HG02938 (cell line): ENCODE measurements around the gene CDH4.

Experiments
- ATAC-seq: cut with Tn5 transposase; IDR thresholded peaks from one replicate; pipeline ENCODE4 v1.9.1; 2021; ENCODE audit warnings: mild to moderate bottlenecking, moderate library complexity; ENCODE audit not compliant: unreplicated experiment

Gene CDH4

DNA sequence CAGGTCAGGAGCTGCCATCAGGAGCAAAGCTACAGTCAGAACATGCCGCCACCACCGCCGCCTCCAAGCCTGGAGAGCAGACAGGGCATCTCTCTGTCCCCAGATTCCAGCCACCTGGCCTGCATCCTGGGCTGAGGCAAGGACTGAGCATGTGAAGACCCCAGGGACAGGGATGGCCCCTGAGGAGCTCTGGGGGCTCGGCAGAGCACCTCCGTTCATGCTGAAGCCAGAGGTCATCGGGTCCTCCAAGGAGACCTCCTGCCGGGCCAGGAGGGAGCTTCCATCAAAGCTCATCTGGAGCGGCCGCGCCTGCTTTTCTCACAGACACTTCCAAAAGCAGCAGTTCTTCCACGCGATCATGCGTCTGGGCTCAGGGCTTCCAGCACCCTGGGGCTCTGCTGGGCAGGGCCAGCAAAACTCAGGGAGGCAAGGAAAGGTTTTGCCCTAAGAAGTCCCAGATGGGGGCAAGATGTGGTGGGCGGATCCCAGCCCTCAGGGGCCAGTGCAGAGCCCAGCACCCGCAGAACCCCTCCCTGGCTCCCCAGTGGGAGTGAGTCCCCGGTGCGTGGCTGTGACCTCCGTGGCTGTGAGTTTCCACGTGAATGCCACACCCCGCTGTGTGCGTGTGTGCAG, 675.2 kb downstream of the CDH4 start:
- no peak for ATAC-seq

DNA sequence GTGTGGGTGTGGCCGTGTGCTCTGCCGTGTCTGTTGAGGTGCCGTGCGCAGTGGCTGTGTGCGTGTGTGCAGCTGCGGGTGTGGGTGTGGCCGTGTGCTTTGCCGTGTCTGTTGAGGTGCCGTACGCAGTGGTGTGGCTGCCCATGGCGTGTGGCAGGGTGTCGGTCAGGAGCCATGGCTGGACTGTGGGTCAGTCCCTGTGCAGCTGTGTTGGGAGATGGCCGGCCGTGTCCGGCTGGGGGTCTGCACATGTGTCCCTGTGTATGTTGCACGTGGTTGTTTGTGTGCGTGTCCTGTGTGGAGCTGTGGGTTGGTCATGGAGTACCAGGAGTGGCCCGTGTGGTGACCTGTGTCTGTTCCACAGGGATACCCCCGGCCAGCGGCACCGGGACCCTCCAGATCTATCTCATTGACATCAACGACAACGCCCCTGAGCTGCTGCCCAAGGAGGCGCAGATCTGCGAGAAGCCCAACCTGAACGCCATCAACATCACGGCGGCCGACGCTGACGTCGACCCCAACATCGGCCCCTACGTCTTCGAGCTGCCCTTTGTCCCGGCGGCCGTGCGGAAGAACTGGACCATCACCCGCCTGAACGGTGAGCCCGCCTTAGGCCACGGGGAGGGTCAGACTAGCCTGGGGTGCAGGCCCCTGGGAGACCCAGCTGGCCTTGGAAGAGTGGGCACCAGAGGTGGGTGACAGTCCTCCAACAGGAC, 675.9 kb downstream of the CDH4 start:
- no peak for ATAC-seq

DNA sequence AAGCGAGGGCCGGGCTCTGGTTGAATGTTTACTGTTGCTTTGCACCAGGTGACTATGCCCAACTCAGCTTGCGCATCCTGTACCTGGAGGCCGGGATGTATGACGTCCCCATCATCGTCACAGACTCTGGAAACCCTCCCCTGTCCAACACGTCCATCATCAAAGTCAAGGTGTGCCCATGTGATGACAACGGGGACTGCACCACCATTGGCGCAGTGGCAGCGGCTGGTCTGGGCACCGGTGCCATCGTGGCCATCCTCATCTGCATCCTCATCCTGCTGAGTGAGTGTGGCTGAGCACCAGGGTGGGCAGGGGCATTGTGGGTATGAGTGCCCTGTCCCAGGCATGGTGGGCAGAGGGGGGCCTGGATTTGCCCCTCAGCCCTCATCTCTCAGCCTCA, 677.5 kb downstream of the CDH4 start:
- no peak for ATAC-seq

DNA sequence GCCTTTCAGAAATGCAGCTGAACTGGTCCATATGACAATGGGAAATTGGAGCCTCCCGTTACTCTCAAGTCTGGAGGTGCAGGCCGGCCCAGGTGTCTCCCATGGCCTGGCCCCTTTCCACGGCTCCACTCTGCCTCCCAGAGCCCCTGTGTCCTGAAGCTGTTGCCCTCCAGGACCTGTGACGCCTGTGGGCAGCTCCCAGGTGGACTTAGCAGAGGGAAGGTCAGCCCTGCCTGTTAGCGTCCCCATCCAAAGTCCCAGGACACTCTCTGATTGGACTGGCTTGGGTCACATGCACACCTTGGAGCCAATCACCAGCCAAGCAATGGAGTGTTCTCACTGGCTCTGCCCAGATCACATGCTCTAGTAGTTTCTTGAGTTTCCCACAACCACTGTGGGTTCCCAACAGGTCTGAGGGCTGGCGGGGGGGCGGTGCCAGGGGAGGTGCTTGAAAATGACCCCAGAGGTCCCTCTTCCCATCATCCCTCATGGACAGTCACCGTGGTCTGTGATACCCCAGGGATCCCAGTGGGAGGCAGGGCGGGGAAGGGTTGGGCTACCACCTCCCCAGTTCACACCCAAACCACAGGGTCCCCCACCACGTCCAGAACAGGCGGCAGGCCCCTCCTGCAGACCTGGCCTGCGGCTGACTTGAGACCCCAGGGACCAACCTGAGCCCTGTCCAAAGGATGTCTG, 678.1 kb downstream of the CDH4 start:
- no peak for ATAC-seq

DNA sequence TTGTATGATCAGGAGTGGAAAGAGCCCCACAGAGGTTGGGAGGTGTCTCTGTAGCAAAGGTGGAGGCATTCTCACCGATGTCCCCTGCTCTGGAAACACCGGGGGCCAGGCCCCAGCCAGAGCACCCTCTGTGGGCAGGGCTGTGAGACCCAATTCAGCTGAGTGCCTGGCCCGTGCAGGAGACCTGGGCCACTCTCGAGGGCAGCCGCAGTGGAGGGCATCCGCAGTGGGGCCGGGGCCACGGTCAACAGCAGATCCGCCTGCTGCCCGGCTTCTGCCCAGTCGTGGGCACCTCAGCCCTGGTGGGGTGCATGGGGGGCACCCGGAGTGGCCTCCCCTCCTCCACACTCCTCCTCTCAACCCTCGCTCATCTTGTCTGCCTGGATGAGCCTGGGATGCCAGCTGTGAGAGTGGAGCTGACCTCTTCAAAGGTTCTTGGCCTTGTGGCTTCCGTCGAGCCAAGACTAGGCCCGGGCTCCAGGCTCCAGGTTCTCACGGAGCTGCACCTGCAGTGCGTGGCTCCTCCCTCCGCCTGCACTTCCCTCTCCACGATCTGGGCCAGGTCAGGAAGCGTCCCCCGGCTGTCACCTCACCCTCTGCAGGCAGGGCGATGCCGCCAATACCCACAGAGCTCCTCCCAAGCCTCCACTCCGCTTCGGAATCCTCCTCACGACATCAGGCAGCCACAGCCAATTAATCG, 678.9 kb downstream of the CDH4 start:
- no peak for ATAC-seq

DNA sequence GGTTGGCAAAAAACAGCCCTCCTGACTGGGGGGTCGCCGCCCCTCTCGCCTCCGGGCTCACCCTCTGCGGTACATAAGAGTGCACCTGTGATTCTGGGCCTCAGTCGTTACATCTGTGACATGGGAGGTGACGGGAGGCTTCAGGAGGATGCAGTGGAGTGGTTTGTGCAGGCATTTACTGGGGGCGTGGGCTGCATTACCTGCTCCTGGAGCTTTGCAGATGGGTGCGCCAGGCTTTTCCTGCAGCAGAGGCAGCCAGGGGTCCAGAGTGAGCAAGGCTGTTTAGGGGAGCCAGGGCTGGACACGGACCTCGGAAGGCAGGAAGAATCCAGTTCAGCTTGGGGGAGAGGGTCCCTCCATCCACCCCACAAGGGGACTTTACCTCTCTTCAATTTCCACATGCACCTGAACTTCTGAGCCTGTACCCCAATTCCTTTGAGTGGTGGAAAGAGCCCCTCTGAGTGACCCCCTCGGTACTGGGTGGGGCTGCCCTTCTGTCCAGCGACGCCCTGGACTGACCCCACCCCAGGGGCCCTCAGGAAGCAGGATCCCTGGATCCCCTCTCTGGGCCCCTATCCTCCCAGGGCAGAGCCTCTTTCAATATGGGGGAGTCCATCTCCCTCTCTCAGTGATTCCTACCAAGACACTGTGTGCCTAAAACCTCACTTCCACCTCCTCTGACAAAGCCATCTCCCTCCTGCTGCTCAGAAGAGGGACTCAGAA, 679.6 kb downstream of the CDH4 start:
- ATAC-seq, result no peak

DNA sequence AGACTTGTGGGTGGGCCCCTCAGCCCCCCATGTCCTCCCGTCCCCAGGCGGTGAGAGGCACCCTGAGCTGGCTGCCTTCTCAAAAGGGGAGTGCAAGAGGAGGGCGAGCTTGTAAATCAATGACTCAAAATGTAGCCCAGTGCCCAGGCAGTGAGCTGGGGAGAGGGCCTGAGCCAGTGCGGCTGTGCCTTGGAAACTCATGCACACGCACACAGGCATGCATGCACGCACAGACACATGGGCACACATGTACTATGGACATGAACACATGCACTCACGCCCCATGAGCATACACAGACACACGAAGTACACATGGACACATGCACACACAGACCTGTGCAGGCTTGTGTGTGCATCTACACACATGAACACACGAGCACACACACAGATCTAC, 680.1 kb downstream of the CDH4 start:
- no peak for ATAC-seq

DNA sequence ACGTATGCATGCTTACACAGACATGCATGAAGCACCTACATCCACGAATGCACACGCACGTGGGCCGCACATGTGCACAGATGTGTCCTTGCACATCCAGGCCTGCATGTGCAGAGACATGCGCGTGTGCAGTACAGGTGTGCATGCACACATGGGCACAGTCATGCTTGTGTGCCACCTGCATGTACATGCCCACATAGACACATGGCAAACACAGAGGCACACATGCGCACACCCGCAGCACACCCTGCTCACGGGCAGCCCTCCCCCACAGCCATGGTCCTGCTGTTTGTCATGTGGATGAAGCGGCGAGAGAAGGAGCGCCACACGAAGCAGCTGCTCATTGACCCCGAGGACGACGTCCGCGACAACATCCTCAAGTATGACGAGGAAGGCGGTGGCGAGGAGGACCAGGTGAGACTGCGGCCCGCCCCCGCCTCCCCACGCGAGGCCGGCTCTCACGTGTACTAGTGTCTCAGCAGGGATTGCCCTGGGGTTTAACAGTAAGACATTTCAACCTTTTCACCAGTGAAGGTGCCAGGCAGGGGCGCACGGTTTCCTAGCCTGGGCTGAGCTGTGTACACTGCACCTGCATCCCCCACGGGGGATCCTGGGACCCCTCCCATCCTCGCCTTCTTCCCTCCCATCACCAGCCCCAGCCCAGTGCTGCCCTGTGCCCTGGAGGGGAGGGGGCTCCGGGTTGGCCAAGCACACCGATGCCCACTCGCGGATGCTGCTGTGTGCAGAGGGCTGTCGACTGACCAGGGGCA, 680.8 kb downstream of the CDH4 start:
- no peak for ATAC-seq

DNA sequence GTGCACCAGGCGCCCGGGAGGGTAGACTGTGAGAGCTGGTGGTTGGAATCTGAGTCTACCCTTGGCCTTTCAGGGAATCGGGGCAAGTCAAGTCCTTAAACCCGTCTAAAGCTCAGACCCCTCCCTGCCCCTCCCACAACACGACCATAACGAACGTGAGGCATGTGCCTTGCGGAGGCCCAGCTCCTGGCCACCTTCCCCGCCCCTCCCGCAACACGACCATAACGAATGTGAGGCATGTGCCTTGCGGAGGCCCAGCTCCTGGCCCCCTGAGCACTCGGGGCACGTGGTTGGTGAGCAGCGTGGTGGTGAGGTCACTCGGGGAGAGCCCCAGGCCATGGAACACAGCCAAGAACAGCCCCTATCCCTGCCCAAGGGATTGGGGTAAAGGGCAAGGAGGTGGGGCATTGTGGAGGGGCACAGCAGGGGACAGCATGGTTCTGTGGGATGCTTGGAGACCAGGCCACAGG, 681.5 kb downstream of the CDH4 start:
- ATAC-seq, result no peak

DNA sequence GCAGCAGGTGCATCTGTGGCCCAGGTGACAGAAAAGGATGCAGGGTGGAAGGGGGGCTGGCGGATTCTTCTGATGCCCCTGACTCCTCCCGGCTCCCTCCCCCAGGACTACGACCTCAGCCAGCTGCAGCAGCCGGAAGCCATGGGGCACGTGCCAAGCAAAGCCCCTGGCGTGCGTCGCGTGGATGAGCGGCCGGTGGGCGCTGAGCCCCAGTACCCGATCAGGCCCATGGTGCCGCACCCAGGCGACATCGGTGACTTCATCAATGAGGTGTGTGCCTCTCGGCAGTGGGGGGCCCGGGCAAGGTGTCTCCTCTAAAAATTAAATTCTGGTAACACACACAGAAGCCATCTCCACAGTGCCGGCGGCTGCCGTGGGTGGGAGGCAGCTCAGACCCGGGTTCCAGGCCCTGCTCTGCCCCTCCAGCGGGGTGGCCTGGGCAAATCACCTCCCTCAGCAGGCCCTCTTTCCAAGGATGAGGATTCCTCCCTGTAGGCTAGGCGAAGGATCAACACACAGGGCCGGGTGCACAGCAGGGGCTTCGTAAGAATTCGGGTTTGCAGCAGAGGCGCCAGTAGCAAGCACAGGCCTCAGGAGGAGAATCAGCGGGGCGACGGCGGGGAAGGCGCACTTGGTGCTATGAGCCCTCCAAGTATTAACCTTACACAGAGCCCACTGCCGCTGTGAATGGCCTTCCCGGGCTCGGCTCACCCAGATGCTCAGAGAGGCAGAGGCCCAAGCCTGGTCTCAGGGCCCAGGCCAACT, 682.1 kb downstream of the CDH4 start:
- ATAC-seq, result no peak

DNA sequence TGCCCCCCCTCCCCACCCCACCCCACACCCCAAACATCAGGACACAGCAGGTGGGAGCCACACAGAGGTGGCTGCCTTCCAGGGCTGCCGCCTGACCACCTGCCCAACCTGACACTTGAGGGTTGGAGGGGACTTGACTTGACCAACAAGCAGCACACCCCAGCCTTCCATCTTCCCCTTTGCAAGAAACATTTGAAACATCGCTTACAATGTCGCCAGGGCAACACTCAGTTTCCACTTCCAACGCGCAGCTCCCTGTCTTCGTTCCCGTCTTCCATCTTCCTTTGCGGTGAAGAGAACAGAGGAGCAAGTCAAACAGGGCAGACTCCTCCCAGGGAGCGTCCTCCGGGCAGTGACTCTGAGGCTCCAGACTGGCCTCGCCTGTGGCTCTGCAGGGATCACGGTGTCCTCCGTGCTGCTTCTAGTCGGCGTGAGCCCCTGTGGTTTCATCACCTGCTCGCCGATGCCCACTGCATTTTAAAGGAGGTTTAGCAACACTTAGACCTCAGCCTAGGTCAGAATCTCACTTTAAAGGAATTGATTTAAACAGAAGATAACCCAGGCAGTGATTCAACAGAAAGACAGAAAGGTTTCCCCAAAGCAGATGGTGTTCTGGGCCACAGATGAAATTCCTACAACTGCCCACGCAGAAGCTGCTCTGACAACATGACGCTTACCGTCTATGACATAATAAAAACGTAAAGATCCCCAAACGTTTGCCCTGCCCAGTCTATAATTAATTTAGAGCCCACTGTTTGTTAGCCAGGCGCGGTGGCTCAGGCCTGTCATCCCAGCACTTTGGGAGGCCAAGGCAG, 682.9 kb downstream of the CDH4 start:
- ATAC-seq, result no peak

DNA sequence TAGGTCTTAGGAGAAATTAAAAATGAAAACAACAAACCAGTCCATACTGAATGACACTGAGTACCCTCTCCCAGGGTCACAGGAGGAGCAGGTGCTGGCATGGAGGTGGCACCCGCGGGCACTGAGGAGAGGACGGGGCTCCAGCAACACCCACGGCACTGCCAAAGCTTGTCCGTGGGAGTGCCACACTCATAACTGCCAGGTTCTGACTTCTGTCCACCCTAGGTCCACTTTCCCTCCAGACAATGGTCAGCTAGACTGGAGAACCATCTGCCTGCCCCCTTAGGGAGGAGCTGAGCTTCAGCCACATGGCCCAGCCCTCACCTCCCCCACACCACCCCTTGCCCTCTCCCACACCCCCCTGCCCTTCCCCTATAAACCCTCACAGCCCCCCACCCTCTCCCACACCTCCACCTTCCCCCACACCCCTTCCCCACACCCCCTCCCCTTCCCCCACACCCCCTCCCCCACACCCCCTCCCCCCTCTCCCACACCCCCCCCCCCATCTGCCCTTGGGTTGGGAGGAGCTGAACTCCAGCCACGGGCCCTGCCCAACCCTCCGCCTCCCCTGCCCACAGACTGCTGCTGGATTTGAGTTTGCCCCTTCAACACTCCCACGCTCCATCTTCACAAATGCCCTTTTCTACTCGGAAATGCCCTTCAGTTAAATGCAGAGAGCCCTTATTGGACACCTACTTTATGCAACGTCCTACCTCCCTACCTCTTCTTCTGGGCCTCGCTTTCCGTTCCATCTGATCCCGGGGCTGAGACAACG, 684.1 kb downstream of the CDH4 start:
- no peak for ATAC-seq

DNA sequence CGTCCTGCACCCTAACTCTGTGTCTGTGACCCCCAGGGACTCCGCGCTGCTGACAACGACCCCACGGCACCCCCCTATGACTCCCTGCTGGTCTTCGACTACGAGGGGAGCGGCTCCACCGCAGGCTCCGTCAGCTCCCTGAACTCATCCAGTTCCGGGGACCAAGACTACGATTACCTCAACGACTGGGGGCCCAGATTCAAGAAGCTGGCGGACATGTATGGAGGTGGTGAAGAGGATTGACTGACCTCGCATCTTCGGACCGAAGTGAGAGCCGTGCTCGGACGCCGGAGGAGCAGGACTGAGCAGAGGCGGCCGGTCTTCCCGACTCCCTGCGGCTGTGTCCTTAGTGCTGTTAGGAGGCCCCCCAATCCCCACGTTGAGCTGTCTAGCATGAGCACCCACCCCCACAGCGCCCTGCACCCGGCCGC, 684.7 kb downstream of the CDH4 start:
- no peak for ATAC-seq

DNA sequence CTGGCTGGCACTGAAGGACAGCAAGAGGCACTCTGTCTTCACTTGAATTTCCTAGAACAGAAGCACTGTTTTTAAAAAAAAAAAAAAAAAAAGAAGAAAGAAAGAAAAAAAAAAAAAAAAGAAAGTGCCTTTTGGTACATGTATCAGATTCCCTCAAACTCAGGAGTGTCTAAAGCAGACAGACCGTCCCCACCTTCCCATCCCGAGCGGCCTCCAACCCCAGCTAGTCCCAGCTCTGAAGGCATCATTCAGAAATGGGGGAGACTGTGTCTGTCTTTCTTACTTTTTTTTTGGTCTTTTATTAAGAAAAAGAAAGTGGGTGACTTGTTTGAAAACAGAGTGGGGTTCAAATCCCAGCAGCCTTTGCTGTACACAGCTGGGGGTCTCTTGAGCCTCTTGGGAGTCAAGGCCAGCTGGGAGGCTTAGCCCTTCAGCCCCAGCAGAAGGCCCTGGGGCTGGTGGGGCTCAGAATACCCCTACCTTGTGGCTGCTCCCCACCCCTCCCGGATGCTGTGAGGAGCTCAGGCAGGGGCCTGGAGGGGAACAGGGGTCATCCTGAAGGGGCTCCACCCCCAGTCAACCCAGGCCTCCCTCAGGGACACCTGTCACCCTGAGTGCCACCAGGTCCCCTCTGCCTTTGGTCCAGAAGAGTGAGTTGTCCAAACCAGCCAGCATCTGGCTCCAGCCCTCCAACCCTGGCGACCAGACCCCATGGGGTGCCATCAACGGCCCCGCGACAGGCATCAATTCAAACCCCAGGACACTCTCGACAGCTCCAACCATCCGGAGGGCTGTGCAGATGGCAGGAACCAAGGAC, 685.3 kb downstream of the CDH4 start:
- ATAC-seq, result no peak

DNA sequence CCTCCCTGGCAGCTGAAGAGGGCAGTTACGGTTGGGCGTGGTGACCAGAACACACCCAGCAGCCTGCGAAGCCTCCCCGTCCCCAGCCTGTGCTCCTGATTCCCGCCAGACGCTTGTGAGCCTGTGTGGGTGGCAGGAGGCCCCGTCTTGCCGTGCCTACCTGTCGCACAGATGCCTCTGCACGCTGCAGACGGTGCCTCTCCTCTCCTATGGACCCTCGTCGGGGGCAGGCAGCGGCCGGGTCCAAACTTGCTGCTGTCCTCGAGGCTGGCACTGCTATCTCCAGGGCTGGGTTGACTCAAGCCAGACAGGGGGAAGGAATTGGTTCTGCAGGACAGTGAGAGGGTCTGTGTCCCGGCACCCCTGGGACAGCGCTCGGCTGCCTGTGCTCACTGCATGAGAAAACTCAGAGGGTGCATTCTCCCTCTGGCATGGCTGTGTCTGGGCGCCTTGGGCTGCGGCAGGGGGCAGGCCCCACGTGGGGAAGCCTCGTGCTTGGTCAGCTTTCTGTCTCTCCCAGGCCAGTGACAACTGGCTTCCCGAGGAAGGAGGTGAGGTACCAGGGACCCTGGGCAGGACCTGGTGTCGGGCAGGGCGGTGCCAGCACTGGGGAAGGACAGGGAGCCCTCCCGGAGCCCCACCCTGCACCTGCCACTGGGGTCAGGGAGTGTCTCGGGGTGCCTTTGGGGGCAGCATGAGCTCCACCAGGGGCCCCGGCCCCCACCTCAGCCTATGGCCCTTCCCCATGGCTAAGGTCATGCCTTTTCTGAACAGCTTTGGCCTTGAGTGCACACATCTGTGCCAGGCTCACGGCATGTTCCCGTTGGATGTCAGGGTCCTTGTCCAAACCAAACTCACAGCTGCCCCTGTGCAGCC, 686.1 kb downstream of the CDH4 start:
- ATAC-seq, result no peak
